A673 (cell line): ENCODE results near the gene PHACTR3. TPM values are rescaled to one million over a fixed set of nuclear protein-coding genes. Genes with fewer than 3 reads are reported as not detected.

Source experiments
- BruUV-seq: library from RNA; stranded (reverse); fragments of 400-500 nt; replicated peaks from 2 replicates; lab custom pipeline; 2021; lab: Mats Ljungman, UMichigan
- CTCF ChIA-PET: fragments of 300-600 bp; sonication (Branson Sonifier 250); formaldehyde crosslinking; loops from one replicate; lab custom pipeline; 2022; ENCODE audit warnings: antibody characterized with exemption; lab: Charles Lee
- POLR2A ChIA-PET: fragments of 300-600 bp; sonication (Branson Sonifier 250); formaldehyde crosslinking; loops from one replicate; lab custom pipeline; 2022; ENCODE audit warnings: antibody characterized with exemption; ENCODE audit not compliant: low non-redundant PET; lab: Charles Lee
- DNase-seq: peaks from one replicate; pipeline ENCODE4 v3.0.0-alpha.2; 2015; ENCODE audit warnings: low spot score
- H3K27ac ChIP-seq: fragments of 200-600 bp; sonication (generic); 2 replicates; pipeline ENCODE4 v1.5.1; 2016; ENCODE audit warnings: mixed run types, low read depth, mild to moderate bottlenecking, mixed read lengths, antibody characterized with exemption, low read length; ENCODE audit not compliant: poor library complexity, severe bottlenecking
- H3K27me3 ChIP-seq: fragments of 200-600 bp; sonication (generic); replicated peaks from 2 replicates; pipeline ENCODE4 v1.6.1; 2017; ENCODE audit warnings: mixed run types, low read depth, mild to moderate bottlenecking, mixed read lengths, antibody characterized with exemption, low read length; ENCODE audit not compliant: insufficient read depth, poor library complexity
- H3K36me3 ChIP-seq: fragments of 200-600 bp; sonication (generic); 2 replicates; pipeline ENCODE4 v1.6.1; 2016; ENCODE audit warnings: mixed run types, mild to moderate bottlenecking, mixed read lengths, antibody characterized with exemption, low read length; ENCODE audit not compliant: insufficient read depth, poor library complexity, severe bottlenecking
- H3K4me1 ChIP-seq: fragments of 200-600 bp; sonication (generic); 2 replicates; pipeline ENCODE4 v1.6.1; 2017; ENCODE audit warnings: mixed run types, mild to moderate bottlenecking, mixed read lengths, antibody characterized with exemption, low read length; ENCODE audit not compliant: insufficient read depth, poor library complexity, severe bottlenecking
- H3K4me3 ChIP-seq: fragments of 200-600 bp; sonication (generic); 2 replicates; pipeline ENCODE4 v1.5.1; 2016; ENCODE audit warnings: low read depth, mixed run types, mild to moderate bottlenecking, mixed read lengths, low read length; ENCODE audit not compliant: poor library complexity, severe bottlenecking
- H3K9me3 ChIP-seq: fragments of 200-600 bp; sonication (generic); 2 replicates; pipeline ENCODE4 v1.6.1; 2016; ENCODE audit warnings: mixed run types, low read depth, mild to moderate bottlenecking, mixed read lengths, antibody characterized with exemption, low read length; ENCODE audit not compliant: poor library complexity, severe bottlenecking
- CTCF ChIP-seq: fragments of 300-800, 200-600 bp; sonication (generic); conservative IDR thresholded peaks from 2 replicates; pipeline ENCODE4 v1.5.1; 2017; ENCODE audit warnings: low read depth, mild to moderate bottlenecking, antibody characterized with exemption, low read length, moderate library complexity, mixed read lengths
- EZH2 ChIP-seq: fragments of 200-600 bp; sonication (generic); IDR thresholded peaks from 2 replicates; pipeline ENCODE4 v1.6.1; 2017; ENCODE audit warnings: borderline replicate concordance, low read depth, mild to moderate bottlenecking, mixed read lengths, antibody characterized with exemption, low read length; ENCODE audit not compliant: poor library complexity, severe bottlenecking
- intact Hi-C: fragments of 100-400 bp; cut with micrococcal nuclease; formaldehyde crosslinking; loops from one replicate; pipeline ENCODE4 v1.10.0; 2022; ENCODE audit not compliant: unreplicated experiment
- total RNA-seq: library from RNA; stranded (reverse); gene quantifications from 2 replicates; pipeline ENCODE4 v1.2.3, GENCODE V29; 2021

The PHACTR3 gene
- total RNA-seq, 1 experiment from 2014 or later = 0.17 TPM

DNA sequence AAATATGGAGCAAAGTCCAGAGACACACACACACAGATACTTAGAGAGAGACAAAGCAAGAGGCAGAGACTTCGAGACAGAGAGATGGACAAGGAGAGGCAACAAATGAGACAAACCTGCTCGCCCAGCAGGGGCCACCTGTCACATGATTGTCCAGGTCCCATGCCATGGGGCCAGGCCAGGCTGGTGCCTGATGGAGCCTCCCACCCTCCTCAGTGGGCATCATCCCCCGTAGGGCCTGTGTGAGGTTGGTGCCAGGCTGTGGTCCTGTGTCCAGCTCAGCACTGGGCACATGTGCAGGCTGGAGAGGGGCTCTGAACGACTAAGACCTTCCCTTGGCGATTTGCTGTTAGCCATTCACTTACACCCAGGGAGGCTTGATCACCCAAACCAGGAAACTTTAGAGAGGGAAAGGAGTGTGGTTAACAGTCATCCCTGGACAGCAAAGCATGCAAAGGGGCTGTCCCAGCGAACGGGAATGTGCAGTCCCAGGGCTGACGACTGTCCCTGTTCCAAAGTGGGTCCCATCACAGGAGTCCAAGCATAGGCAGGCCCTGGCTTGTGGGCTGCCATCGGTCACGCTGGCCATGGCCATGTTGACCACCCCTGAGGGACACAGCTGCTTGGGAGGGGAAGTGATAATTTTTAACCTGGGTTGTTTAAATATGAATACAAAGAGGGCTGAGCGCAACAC is 38.4 kb upstream of the PHACTR3 start:
- DNase-seq = no peak
- Histone ChIP-seq H3K4me1 (no peaks in the 10 kb centered on the region), H3K4me3 (no peak overlapping the region), H3K27me3 (peaks cover 45% of the 10 kb centered on the region), H3K27ac (no peak overlapping the region), H3K9me3 (no peaks in the 10 kb centered on the region), H3K36me3 (no peaks in the 10 kb centered on the region)
- ChIA-PET CTCF (no interaction called here), POLR2A (no interaction called here)
- intact Hi-C loops = no loop called here
- TF ChIP-seq CTCF (no peak), EZH2 (no peak)
- BruUV-seq = no TSS peak

GRCh38 chr20:59566631-59567524 is 37.5 kb upstream of the PHACTR3 start:
- peaks cover 3% of the 10 kb centered on the region for H3K4me1 ChIP-seq
- H3K36me3 ChIP-seq = no peaks in the 10 kb centered on the region
- no peak overlapping the region for H3K27ac ChIP-seq
- no TSS peak for BruUV-seq
- H3K27me3 ChIP-seq = peaks cover 45% of the 10 kb centered on the region
- H3K4me3 ChIP-seq = no peak overlapping the region
- DNase-seq = no peak
- intact Hi-C loops = no loop called here
- no peak for TF ChIP-seq EZH2
- no peak for TF ChIP-seq CTCF
- ChIA-PET POLR2A (no interaction called here), CTCF (no interaction called here)
- no peaks in the 10 kb centered on the region for H3K9me3 ChIP-seq

GRCh38 chr20:59567585-59568508 is 36.5 kb upstream of the PHACTR3 start:
- H3K4me1 ChIP-seq = peaks cover 8% of the 10 kb centered on the region
- no peaks in the 10 kb centered on the region for H3K9me3 ChIP-seq
- intact Hi-C loops = no loop called here
- no peak overlapping the region for H3K27ac ChIP-seq
- POLR2A ChIA-PET = no interaction called here
- CTCF ChIA-PET = no interaction called here
- H3K27me3 ChIP-seq = peaks cover 45% of the 10 kb centered on the region
- H3K4me3 ChIP-seq = no peak overlapping the region
- no TSS peak for BruUV-seq
- DNase-seq = no peak
- no peaks in the 10 kb centered on the region for H3K36me3 ChIP-seq
- TF ChIP-seq CTCF (no peak), EZH2 (no peak)
